GM12872 (cell line): ENCODE measurements around the gene MORC1.

Source experiments
- TF ChIP-seq, protein P1 (sequence below): IDR thresholded peaks from 3 replicates; pipeline ENCODE4 v1.5.1; 2011; ENCODE audit warnings: low read depth, mild to moderate bottlenecking, low read length, moderate library complexity; ENCODE audit not compliant: insufficient read depth

Gene MORC1

DNA sequence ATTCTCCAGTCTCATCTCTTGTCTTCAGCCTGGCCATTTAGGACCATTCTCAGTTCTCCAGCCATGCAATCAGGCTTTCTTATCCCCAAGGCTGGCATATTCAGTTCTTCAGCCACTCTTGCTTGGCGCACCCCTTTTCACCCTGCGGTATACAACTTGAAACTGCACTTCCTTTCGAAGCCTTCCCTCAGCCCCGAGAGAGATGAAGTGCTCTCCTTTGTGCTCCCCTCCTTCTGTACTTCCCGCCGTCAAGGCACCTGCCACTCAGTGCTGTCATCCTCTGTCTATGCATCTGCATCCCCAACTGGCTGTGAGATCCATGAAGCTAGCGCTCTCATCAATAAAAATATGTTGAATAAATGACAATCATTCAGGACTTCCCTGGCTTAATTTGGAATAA is 45.7 kb downstream of the MORC1 start:
- TF ChIP-seq, protein P1, sequence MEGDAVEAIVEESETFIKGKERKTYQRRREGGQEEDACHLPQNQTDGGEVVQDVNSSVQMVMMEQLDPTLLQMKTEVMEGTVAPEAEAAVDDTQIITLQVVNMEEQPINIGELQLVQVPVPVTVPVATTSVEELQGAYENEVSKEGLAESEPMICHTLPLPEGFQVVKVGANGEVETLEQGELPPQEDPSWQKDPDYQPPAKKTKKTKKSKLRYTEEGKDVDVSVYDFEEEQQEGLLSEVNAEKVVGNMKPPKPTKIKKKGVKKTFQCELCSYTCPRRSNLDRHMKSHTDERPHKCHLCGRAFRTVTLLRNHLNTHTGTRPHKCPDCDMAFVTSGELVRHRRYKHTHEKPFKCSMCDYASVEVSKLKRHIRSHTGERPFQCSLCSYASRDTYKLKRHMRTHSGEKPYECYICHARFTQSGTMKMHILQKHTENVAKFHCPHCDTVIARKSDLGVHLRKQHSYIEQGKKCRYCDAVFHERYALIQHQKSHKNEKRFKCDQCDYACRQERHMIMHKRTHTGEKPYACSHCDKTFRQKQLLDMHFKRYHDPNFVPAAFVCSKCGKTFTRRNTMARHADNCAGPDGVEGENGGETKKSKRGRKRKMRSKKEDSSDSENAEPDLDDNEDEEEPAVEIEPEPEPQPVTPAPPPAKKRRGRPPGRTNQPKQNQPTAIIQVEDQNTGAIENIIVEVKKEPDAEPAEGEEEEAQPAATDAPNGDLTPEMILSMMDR, result no peak

DNA sequence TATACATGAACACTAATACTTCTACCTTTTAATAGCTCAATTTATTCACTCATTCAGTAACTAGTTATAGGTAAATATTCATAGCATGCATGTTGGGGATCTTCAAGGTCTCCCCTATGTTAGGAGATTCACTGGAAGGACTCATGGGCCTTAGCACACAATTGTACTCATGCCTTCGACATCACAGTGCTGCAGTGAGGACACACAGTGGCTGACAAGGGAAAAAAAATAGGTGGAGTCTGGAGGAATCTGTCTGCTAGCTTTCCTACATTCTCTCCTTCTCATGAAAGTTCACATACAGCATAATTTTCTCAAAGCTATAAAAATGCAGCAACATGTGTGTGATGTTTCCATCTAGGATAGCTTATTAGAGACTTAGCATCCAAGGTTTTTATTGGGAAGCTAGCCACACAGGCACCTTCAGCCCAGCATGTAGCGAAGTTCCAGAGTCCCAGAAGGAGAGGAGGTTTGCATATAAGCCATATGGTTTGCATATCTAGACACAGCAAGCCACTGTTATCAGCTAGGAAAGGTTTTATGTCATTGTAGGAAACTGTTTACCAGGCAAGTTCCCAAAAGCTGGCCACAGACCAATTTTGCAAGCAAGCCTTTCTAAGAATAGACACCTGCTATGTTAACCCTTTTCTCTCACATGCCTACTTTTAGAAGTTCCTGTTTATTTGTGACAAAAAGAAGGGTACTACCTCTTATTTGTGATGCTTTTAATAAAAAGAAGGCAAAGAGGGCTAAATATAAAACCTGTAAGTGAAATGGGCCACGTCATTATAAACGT is 46.4 kb downstream of the MORC1 start:
- TF ChIP-seq, protein P1, result no peak

GRCh38 chr3:109070211-109070610 is 47.7 kb downstream of the MORC1 start:
- TF ChIP-seq, protein P1, result no peak

DNA sequence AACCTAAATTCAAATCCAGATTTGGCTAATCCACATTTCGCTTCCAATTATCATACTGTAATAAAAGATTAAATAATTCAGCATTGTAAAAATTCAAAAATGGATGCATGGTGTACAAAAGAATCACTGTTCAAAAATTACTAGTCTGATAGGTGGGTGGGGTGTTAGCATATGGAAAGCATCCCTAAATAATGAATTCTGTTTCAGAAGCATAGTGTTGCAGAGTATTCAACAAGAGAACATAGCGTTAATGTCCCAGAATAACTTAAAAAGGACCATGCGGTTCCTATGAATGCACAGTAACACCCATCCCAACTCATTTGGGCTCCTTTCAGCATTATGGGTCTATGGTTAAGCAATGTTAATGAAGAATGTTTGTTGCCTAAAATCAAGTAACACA is 51.1 kb downstream of the MORC1 start:
- TF ChIP-seq, protein P1, result no peak

- TF ChIP-seq, protein P1, result no peak
These were observed 58.7 kb downstream of the MORC1 start for GRCh38 chr3:109059264-109059663.

DNA sequence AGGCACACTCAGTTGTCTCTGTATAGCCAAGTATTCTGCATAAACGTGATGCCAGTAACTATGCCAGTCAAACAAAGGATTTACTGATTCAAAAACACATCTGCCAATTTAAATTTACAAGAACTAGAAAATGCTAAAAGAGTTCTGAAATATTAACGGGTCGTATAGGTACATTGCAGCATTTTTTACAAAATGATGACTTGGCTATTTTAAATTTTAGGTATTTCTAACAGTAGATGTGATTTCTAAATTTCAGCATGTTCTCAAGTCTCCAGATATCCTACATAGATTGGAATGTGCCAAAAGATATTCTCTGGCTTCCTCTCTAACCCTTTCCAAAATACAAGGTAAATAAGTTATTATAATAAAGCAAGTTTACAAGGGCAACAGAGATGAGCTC is 60.3 kb downstream of the MORC1 start:
- TF ChIP-seq, protein P1, result no peak

GRCh38 chr3:109057056-109057455 is 60.9 kb downstream of the MORC1 start:
- TF ChIP-seq, protein P1, result no peak
